HG02943 (cell line): ENCODE results near the gene PYHIN1.

ENCODE experiments used
- ATAC-seq: cut with Tn5 transposase; IDR thresholded peaks from one replicate; pipeline ENCODE4 v1.9.1; 2021; ENCODE audit warnings: mild to moderate bottlenecking, low read depth, moderate library complexity; ENCODE audit not compliant: unreplicated experiment

The PYHIN1 gene

DNA sequence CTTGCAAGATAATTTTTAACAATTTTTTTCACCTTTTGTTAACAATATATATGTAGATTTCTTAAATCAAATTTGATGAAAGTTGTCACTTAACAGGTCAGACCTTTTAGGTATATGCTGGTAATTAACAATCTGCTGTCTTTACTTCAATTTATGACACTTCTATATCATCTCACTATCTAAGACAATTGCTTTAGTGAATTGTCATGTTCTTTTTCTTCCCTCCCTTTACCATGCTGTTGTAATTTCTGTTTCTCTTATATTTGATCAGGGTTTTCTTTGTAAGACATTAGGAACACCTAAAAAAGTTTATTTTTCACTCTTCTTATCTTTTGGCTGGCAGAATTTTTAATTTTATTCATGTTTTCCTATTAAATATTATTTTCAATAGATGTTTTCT, 80.4 kb downstream of the PYHIN1 start:
- no peak for ATAC-seq

DNA sequence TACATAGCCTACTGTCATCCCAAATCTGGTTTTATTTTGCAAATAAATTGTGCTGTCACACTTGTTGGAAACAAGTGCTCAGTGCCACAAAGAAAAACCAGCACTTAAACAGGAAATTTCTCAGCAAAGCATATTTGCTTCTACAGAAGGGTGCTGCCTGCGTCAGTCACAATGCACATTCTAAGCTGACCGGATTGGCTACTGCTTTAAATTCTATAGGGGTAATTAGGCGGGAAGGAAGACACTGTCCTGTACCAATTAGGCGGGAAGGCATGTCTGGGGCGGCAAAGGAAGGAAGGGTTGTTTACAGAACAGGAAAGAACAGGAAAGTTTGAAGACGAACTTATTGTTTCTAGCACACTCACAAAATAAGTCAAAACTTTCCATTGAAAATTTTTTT, 81.1 kb downstream of the PYHIN1 start:
- ATAC-seq, result no peak

DNA sequence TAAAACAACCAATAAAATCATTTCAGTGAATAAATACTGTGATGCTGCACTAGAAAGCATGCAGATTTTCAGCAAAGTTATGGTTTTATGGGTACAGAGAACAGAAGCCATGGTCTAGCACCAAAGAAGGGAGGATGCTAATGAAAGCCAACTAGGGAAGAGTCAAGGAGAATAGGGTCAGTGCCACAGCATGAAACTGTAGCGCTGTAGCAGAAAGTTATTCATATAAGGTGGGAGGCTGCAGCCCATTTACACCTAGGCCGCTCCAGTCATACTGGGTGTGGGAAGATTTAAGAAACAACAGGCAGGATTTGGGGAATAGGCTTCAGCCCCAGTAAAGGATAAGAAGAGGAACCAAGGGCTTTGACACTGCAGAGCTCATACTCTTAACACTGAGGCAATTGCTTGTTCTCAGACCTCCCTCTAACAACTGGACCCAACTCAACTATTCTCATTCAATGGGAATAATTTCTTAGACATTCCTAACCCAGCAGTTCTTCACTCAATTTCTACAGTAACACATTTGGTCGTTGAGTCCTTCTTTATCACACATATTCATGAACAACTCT, 82.7 kb downstream of the PYHIN1 start:
- ATAC-seq, result no peak

DNA sequence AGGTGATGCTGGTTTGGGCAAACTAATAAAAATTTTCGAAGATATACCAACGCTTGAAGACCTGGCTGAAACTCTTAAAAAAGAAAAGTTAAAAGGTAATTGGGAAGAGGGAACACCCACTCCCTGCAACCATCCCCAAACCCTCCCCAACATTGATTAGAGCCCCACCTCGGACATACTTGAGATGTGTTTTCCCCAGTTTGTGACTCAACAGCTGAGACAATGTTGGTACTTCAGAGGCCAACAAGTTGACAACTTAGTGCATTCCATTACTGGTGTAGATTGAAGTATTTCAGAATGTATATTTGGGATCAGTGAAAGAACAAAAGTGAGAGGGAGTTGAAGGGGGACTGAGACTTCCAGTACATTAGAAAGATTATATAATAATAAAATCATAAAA, 83.5 kb downstream of the PYHIN1 start:
- ATAC-seq, result no peak

DNA sequence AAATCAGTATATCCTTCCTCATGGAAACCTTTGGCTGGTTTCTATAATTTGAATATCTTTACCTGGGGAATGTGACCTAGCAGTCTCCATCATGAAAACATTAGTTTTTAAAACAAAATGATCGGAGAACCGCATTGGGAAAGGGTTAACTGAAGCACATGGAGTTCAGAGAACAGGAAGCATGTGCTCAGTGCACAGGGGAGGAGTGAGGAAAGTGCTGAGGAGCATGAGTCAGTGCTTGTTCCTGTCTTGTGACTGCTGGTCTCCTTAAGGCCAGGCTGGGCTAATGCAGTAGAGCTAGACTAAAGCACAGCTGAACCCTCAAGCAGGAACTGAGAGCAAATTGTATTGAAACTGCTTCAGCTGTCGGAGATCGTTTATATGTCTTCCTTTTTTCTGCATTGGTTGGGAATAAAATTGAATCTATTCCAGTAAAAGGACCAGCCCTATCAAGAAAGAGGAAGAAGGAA, 84.1 kb downstream of the PYHIN1 start:
- ATAC-seq, result peak; percentile 76

DNA sequence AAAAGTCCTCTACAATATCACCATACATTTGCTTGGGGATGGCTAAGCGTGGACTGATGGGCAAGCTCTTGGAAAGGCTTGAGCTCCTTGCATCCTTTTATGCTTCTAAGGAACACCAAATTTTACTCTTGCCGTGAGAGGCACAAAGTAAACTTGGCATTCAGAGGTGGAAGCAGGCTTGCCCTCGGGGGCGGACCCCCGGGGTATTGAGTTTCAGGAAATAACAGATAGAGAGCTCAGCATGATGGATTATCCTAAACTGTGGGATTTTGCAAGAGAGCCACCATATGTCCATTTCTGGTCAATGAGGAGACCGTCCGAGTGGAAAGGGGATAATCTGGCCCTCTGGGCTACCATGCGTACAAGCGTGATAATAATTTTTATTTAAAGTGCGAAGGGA, 92.4 kb downstream of the PYHIN1 start:
- ATAC-seq, result no peak

DNA sequence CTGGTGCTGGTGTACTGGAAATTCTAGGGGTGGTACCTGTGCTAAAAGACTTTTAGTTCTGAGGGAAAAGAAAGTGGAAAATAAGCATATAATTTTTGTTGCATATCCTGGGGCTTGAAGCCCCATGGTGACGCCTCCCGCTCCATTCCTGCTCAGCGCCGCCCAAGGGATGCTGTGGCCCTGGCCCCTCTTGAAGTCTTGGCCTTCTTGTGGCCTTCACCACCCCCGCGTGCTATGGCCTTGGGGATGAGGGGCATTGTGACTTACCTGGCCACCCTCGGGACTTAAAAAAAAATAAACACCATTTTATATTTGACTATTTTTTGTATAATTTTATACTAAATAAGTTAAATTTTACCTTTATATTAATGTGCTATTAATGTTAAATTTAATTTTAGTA, 93.7 kb downstream of the PYHIN1 start:
- no peak for ATAC-seq
